NCI-H2029 (cell line): ENCODE results near the gene FBXO27.
"Not testable (repeated sequence)": the region's sequence is repeated elsewhere in the genome, so short reads cannot be mapped to it uniquely, and the experiment has no call there.

ENCODE experiments used
- DNase-seq: peaks from one replicate; lab custom pipeline; 2025; lab: John Stamatoyannopoulos, UW

The FBXO27 gene

GRCh38 chr19:38988627-38989026, 43.7 kb downstream of the FBXO27 start:
- DNase-seq, result not testable (repeated sequence)

GRCh38 chr19:38987745-38988144, 44.6 kb downstream of the FBXO27 start:
- not testable (repeated sequence) for DNase-seq

GRCh38 chr19:38985262-38985661, 47.1 kb downstream of the FBXO27 start:
- no peak for DNase-seq

- no peak for DNase-seq
Measured at GRCh38 chr19:38980583-38981374, 51.6 kb downstream of the FBXO27 start.

- DNase-seq, result no peak
Measured at GRCh38 chr19:38979812-38980211, 52.5 kb downstream of the FBXO27 start.

- no peak for DNase-seq
Measured at GRCh38 chr19:38978326-38978689, 54.0 kb downstream of the FBXO27 start.

GRCh38 chr19:38977445-38978325, 54.7 kb downstream of the FBXO27 start:
- no peak for DNase-seq

- DNase-seq, result no peak
Measured at GRCh38 chr19:38975861-38976271, 56.5 kb downstream of the FBXO27 start.

- no peak for DNase-seq
Measured at GRCh38 chr19:38975214-38975860, 57.0 kb downstream of the FBXO27 start, which contains the start of gene FBXO17. Gene FBXO17, minus strand, starts transcription at chr19:38975742. Its CDS starts 25,423 bp downstream, at chr19:38950319.

GRCh38 chr19:38974624-38975213, 57.6 kb downstream of the FBXO27 start:
- no peak for DNase-seq
